Left hindlimb (tissue), 1 donor: ENCODE data around the gene SLC11A1.
A peak's percentile ranks its signal among the peaks of the same experiment; 100 is the strongest.

Experiments used
- DNase-seq: peaks from one replicate; pipeline ENCODE4 v3.0.0-alpha.2; 2018

The SLC11A1 gene

GRCh38 chr2:218367415-218368149, 14.5 kb upstream of the SLC11A1 start:
- DNase-seq, result peak; percentile 89

GRCh38 chr2:218368150-218368528, 13.9 kb upstream of the SLC11A1 start:
- no peak for DNase-seq

- DNase-seq, result no peak
These were observed 13.4 kb upstream of the SLC11A1 start for GRCh38 chr2:218368621-218369153.

- no peak for DNase-seq
These were observed 12.7 kb upstream of the SLC11A1 start for GRCh38 chr2:218369330-218369729.

GRCh38 chr2:218370410-218371063, 11.5 kb upstream of the SLC11A1 start:
- no peak for DNase-seq

GRCh38 chr2:218371983-218372350, 10.1 kb upstream of the SLC11A1 start:
- no peak for DNase-seq

- DNase-seq, result no peak
These were observed 7.3 kb upstream of the SLC11A1 start for GRCh38 chr2:218374795-218375194.

- no peak for DNase-seq
These were observed 6.9 kb upstream of the SLC11A1 start for GRCh38 chr2:218375212-218375611.

- DNase-seq, result no peak
These were observed 4.0 kb upstream of the SLC11A1 start for GRCh38 chr2:218378053-218378452.

GRCh38 chr2:218382785-218383184, 712 bp downstream of the SLC11A1 start:
- DNase-seq, result no peak

GRCh38 chr2:218383892-218384519, 1.9 kb downstream of the SLC11A1 start:
- DNase-seq, result no peak

- DNase-seq, result no peak
These were observed 2.9 kb downstream of the SLC11A1 start for GRCh38 chr2:218384975-218385374.

GRCh38 chr2:218386505-218387368, 4.7 kb downstream of the SLC11A1 start:
- no peak for DNase-seq

GRCh38 chr2:218387369-218388194, 5.5 kb downstream of the SLC11A1 start:
- DNase-seq, result peak; percentile 71

- DNase-seq, result no peak
These were observed 7.5 kb downstream of the SLC11A1 start for GRCh38 chr2:218389333-218390150.

- no peak for DNase-seq
These were observed 9.1 kb downstream of the SLC11A1 start for GRCh38 chr2:218391202-218391601.

GRCh38 chr2:218392459-218392858, 10.4 kb downstream of the SLC11A1 start:
- no peak for DNase-seq

GRCh38 chr2:218392891-218393462, 10.9 kb downstream of the SLC11A1 start:
- no peak for DNase-seq

- DNase-seq, result no peak
These were observed 11.7 kb downstream of the SLC11A1 start for GRCh38 chr2:218393750-218394290.
